Measurements from ENCODE around the gene TM2D1. TPM values are rescaled to one million over a fixed set of nuclear protein-coding genes. Genes with fewer than 3 reads are reported as not detected.

Gene TM2D1
- total RNA-seq, 4 donors from 2014 or later, result 55.7 to 84.4 (median 69.9) TPM

GRCh38 chr1:61753998-61754508 lies 29.1 kb upstream of the TM2D1 start:
- TF ChIP-seq CTCF (IDR thresholded peaks at IDR 0.05) (no peak), POLR2A (IDR thresholded peaks at IDR 0.05) (no peak)
- Histone ChIP-seq H3K4me1 (peaks cover 0 to 3% of the 10 kb centered on the region in 2 donors), H3K36me3 (no peaks in the 10 kb centered on the region), H3K27ac (no peak overlapping the region), H3K9me3 (no peaks in the 10 kb centered on the region), H3K27me3 (no peaks in the 10 kb centered on the region), H3K4me3 (replicated peaks in 1 of 3) (no peak overlapping the region)
- intact Hi-C loops (cut with DNase I), result no loop called here
- 88 to 96% methylated on average over 1 of the region's 1 CpG for WGBS, 2 donors
- DNase-seq, result no peak

GRCh38 chr1:61752921-61753389 lies 28.0 kb upstream of the TM2D1 start:
- TF ChIP-seq CTCF (IDR thresholded peaks at IDR 0.05), result no peak
- TF ChIP-seq POLR2A (IDR thresholded peaks at IDR 0.05), result no peak
- intact Hi-C loops (cut with DNase I), result no loop called here
- no peak for DNase-seq
- Histone ChIP-seq H3K27me3 (no peaks in the 10 kb centered on the region), H3K4me1 (no peaks in the 10 kb centered on the region), H3K9me3 (no peaks in the 10 kb centered on the region), H3K27ac (no peak overlapping the region), H3K36me3 (no peaks in the 10 kb centered on the region), H3K4me3 (replicated peaks in 1 of 3) (no peak overlapping the region)
- 76 to 78% methylated on average over 1 of the region's 1 CpG for WGBS, 2 donors

GRCh38 chr1:61749574-61749973 lies 24.6 kb upstream of the TM2D1 start:
- 86 to 92% methylated on average over 2 of the region's 2 CpGs for WGBS, 2 donors
- Histone ChIP-seq H3K27me3 (no peaks in the 10 kb centered on the region), H3K4me3 (replicated peaks in 1 of 3) (no peak overlapping the region), H3K4me1 (peaks cover 10 to 12% of the 10 kb centered on the region in 2 donors), H3K36me3 (no peaks in the 10 kb centered on the region), H3K27ac (no peak overlapping the region), H3K9me3 (no peaks in the 10 kb centered on the region)
- DNase-seq, result no peak
- TF ChIP-seq POLR2A (IDR thresholded peaks at IDR 0.05), result no peak
- no peak for TF ChIP-seq CTCF (IDR thresholded peaks at IDR 0.05)
- intact Hi-C loops (cut with DNase I), result no loop called here

GRCh38 chr1:61748566-61748965 lies 23.6 kb upstream of the TM2D1 start:
- no peaks in the 10 kb centered on the region for H3K9me3 ChIP-seq
- no peak overlapping the region for H3K4me3 ChIP-seq (replicated peaks in 1 of 3)
- no peak for DNase-seq
- 95% methylated on average over 4 of the region's 4 CpGs for WGBS, 2 donors
- H3K4me1 ChIP-seq, result peaks cover 14 to 19% of the 10 kb centered on the region in 2 donors
- no peaks in the 10 kb centered on the region for H3K36me3 ChIP-seq
- intact Hi-C loops (cut with DNase I), result no loop called here
- no peak for TF ChIP-seq CTCF (IDR thresholded peaks at IDR 0.05)
- no peak for TF ChIP-seq POLR2A (IDR thresholded peaks at IDR 0.05)
- H3K27ac ChIP-seq, result no peak overlapping the region
- no peaks in the 10 kb centered on the region for H3K27me3 ChIP-seq

- 83 to 84% methylated on average over 1 of the region's 1 CpG for WGBS, 2 donors
- H3K27me3 ChIP-seq, result no peaks in the 10 kb centered on the region
- peaks cover 14 to 23% of the 10 kb centered on the region in 2 donors for H3K4me1 ChIP-seq
- no peak overlapping the region for H3K4me3 ChIP-seq (replicated peaks in 1 of 3)
- H3K27ac ChIP-seq, result peak overlapping the region; percentile 3 to 52 (median 23)
- no peaks in the 10 kb centered on the region for H3K9me3 ChIP-seq
- TF ChIP-seq CTCF (IDR thresholded peaks at IDR 0.05), result no peak
- TF ChIP-seq POLR2A (IDR thresholded peaks at IDR 0.05), result no peak
- DNase-seq, result no peak
- no peaks in the 10 kb centered on the region for H3K36me3 ChIP-seq
- intact Hi-C loops (cut with DNase I), result no loop called here
These were observed 21.9 kb upstream of the TM2D1 start for GRCh38 chr1:61746813-61747212.
